ENCODE data around the gene DUSP18.
"Not testable (repeated sequence)": the region's sequence is repeated elsewhere in the genome, so short reads cannot be mapped to it uniquely, and the experiment has no call there.

Gene DUSP18

GRCh38 chr22:30643055-30643875, 24.4 kb downstream of the DUSP18 start:
- in situ Hi-C loops (cut with MboI; ENCODE audit: low sequenced_read_pairs) = loop anchor here (10.0 kb wide), 1 partner anchor 112 kb away; no protein-coding TSS in a partner anchor

DNA sequence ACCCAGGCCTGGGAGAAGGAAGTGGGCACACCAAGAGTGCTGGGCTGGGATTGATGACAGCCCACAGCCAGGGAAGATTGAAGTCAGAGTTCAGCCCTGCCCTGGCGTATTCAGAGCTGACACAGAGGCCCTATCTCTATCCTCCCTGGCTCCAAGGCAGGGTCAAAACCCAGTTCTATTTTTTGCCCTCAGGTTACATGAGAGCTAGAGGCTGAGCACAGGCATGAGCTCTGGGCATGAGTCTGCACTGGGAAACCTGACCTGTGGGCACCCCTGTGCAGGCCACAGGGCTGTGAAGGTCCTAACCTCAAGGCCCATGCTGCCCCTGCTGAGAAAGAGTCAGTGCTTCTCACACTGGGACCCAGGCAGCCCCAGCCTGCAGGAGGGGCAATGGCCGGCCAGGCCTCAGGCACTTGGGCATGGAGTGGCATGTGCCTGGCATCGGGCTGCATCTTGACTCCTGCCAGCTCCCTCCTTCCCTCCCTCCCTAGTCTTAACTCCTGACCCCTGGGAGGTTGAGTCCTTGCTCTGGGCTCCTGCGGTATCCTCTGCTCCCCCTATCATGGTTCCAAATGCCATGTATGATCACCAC, 26.7 kb downstream of the DUSP18 start:
- in situ Hi-C loops (cut with MboI; ENCODE audit: low sequenced_read_pairs) = loop anchor here (10.0 kb wide), 1 partner anchor 114 kb away; no protein-coding TSS in a partner anchor

DNA sequence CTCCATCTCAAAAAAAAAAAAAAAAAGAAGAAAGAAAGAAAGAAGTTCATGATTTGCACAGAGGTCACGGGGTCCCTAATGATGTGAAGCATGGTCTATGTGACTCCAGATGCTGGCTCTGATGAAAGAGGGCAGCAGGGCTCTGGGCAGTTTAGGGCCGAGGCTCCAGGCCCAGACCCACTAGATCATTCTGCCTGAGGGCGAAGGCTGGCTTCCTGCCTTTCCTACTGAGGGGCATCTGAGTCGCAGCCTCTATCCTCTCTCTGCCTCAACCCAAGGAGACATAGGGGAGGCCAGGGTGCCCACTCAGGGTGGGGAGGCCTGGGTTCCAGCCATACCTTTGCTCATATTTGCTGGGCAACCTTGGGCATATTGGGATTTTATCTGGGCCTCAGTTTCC, 27.3 kb downstream of the DUSP18 start:
- in situ Hi-C loops (cut with MboI; ENCODE audit: low sequenced_read_pairs) = loop anchor here (10.0 kb wide), 1 partner anchor 114 kb away; no protein-coding TSS in a partner anchor

DNA sequence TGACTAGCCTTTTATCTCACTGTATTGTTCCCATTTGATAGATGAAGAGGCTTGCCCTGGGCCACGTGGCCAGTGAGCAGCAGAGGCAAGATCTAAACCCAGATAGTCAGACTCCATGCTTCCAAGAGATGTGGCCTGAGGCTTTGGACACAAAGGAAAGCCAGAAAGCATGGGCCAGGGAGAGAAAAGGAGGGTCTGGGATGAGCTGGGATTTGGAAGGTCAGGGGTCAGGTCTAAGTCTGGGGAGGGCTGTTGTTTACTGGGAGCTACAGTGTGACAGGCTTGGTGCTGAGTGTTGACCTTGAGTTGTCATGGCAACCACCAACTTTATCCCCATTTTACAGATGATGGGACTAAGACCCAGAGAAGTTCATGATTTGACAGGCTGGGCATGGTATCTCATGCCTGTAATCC, 30.0 kb downstream of the DUSP18 start:
- in situ Hi-C loops (cut with MboI; ENCODE audit: low sequenced_read_pairs) = no loop called here

DNA sequence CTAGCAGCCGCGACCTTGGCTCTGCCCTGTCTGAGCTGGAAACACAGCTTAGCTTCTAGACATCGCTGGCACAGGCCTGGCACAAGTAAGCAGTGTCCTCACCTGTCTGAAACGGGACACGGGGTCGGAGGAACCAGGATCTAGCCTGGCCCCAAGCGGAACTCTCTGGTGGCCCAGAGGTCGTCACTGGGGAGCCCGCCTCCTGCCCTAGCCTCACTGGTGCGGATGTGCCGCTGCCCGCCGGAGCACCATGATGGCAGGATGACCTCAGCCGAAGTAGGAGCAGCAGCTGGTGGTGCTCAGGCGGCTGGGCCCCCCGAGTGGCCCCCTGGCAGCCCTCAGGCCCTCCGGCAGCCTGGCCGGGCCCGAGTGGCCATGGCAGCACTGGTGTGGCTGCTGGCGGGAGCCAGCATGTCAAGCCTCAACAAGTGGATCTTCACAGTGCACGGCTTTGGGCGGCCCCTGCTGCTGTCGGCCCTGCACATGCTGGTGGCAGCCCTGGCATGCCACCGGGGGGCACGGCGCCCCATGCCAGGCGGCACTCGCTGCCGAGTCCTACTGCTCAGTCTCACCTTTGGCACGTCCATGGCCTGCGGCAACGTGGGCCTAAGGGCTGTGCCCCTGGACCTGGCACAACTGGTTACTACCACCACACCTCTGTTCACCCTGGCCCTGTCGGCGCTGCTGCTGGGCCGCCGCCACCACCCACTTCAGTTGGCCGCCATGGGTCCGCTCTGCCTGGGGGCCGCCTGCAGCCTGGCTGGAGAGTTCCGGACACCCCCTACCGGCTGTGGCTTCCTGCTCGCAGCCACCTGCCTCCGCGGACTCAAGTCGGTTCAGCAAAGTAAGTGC, 31.2 kb downstream of the DUSP18 start:
- in situ Hi-C loops (cut with MboI; ENCODE audit: low sequenced_read_pairs) = no loop called here

- in situ Hi-C loops (cut with MboI; ENCODE audit: low sequenced_read_pairs) = no loop called here
Observed at GRCh38 chr22:30635273-30636225, 32.1 kb downstream of the DUSP18 start, which contains the start of gene SLC35E4. Gene SLC35E4 (plus strand): TSS chr22:30635781. CDS start chr22:30636451, 670 bp downstream.

DNA sequence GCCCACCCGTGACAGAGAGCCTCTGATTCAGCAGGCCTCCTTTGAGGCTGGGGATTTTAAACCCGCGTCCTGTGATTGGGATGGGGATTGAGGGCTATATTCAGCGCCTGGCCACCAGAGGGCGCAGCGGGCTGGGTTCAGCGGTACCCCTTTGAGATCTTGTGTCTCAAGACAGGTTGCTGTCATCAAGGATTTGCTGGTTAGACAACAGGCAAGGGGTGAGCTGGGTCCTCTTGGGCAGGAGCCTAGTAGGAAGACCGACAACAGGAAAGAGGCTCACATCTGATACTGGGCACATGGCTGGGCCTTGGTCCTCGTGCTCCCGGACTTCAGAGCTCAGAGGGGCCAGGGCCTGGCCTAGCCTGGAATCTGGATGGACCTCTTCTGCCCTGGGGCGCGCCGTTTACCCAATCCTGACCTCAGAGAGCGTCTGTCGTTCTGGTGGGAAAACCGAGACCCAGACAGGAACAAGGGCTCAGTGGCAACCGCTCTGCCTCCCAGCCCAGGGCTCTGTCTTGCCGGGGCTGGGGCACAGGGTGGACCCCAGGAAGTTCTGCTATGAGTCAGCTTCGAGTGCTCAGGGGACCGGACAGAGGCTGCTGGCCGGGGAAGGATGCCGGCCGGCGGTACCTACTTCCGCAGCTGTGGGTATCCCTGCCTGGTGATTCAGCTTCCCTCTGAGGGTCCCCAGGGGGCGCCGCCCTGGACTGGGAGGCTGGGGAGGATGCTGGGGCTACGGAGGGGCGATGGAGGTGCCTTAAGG, 33.0 kb downstream of the DUSP18 start:
- in situ Hi-C loops (cut with MboI; ENCODE audit: low sequenced_read_pairs) = no loop called here

- in situ Hi-C loops (cut with MboI; ENCODE audit: low sequenced_read_pairs) = not testable (repeated sequence)
Observed at GRCh38 chr22:30631469-30631868, 36.2 kb downstream of the DUSP18 start.

- in situ Hi-C loops (cut with MboI; ENCODE audit: low sequenced_read_pairs) = no loop called here
Observed at GRCh38 chr22:30628491-30628890, 39.2 kb downstream of the DUSP18 start.

GRCh38 chr22:30627471-30627870, 40.2 kb downstream of the DUSP18 start:
- in situ Hi-C loops (cut with MboI; ENCODE audit: low sequenced_read_pairs) = no loop called here

GRCh38 chr22:30626413-30626812, 41.3 kb downstream of the DUSP18 start:
- in situ Hi-C loops (cut with MboI; ENCODE audit: low sequenced_read_pairs) = no loop called here

GRCh38 chr22:30619909-30620308, 47.8 kb downstream of the DUSP18 start:
- in situ Hi-C loops (cut with MboI; ENCODE audit: low sequenced_read_pairs) = not testable (repeated sequence)

GRCh38 chr22:30617819-30618218, 49.9 kb downstream of the DUSP18 start:
- in situ Hi-C loops (cut with MboI; ENCODE audit: low sequenced_read_pairs) = no loop called here

GRCh38 chr22:30615543-30615954, 52.1 kb downstream of the DUSP18 start:
- in situ Hi-C loops (cut with MboI; ENCODE audit: low sequenced_read_pairs) = no loop called here

GRCh38 chr22:30614879-30615278, 52.8 kb downstream of the DUSP18 start:
- in situ Hi-C loops (cut with MboI; ENCODE audit: low sequenced_read_pairs) = no loop called here

GRCh38 chr22:30614268-30614667, 53.4 kb downstream of the DUSP18 start:
- in situ Hi-C loops (cut with MboI; ENCODE audit: low sequenced_read_pairs) = no loop called here

GRCh38 chr22:30612789-30613188, 54.9 kb downstream of the DUSP18 start:
- in situ Hi-C loops (cut with MboI; ENCODE audit: low sequenced_read_pairs) = no loop called here

Measured in HL-60/S4 treated with phorbol 12-myristate 13-acetate at 8.2 ng/mL for 4 days and 3 days (cell line).